ENCODE data around the gene ZNF236. TPM values are rescaled to one million over a fixed set of nuclear protein-coding genes. Genes with fewer than 3 reads are reported as not detected.

ZNF236 gene
- total and polyA plus RNA-seq, 2 donors (not counting 1 experiment from before 2014, with no cell fraction given): 8.9 to 39.5 TPM

- H3K27me3 ChIP-seq (replicated peaks in 1 of 4; ENCODE audit: control extremely low read depth in 1 of 4, control insufficient read depth in 3 of 4, insufficient read depth in 4 of 4, low read length in 3 of 4): no peaks in the 10 kb centered on the region
- Mint-ChIP-seq H3K9me3 (ENCODE audit: insufficient read depth) (no peaks in the 10 kb centered on the region), H3K4me1 (peaks cover 11% of the 10 kb centered on the region), H3K4me3 (no peak overlapping the region), H3K27me3 (no peaks in the 10 kb centered on the region), H3K27ac (no peak overlapping the region)
- TF ChIP-seq CTCF (IDR thresholded peaks at IDR 0.05) (no peak), EZH2 (IDR thresholded peaks at IDR 0.05; ENCODE audit: borderline replicate concordance, insufficient read depth, low read depth, low read length, poor library complexity, severe bottlenecking) (no peak)
- DNase-seq (no peak), ATAC-seq (ENCODE audit: low read depth) (no peak)
- H4K20me1 ChIP-seq (ENCODE audit: control insufficient read depth, insufficient read depth, low read length, poor library complexity, severe bottlenecking): no peaks in the 10 kb centered on the region
- H3K9me3 ChIP-seq (ENCODE audit: control extremely low read depth in 1 of 3, control insufficient read depth in 2 of 3, insufficient read depth in 1 of 3, low read length in 2 of 3): no peaks in the 10 kb centered on the region
- H3K4me1 ChIP-seq (ENCODE audit: control insufficient read depth in 2 of 2, insufficient read depth in 2 of 2, low read length in 2 of 2): peaks cover 3 to 6% of the 10 kb centered on the region in 2 donors
- POLR2A ChIA-PET: no interaction called here
- no peak overlapping the region for H2AFZ ChIP-seq (ENCODE audit: insufficient read depth, low read depth, low read length, poor library complexity, severe bottlenecking)
- H3K79me2 ChIP-seq (ENCODE audit: control insufficient read depth, insufficient read depth, low read length): no peaks in the 10 kb centered on the region
- WGBS (ENCODE audit: insufficient coverage): 100% methylated on average over 6 of the region's 11 CpGs
- H3K4me2 ChIP-seq (replicated peaks; ENCODE audit: low read depth, low read length, poor library complexity, severe bottlenecking): no peak overlapping the region
- CTCF ChIA-PET: no interaction called here
- H3K36me3 ChIP-seq (replicated peaks in 1 of 2; ENCODE audit: control extremely low read depth in 1 of 2, control insufficient read depth in 1 of 2, extremely low read depth in 1 of 2, insufficient read depth in 2 of 2, low read length in 1 of 2): peaks cover 8 to 55% of the 10 kb centered on the region in 2 experiments
- H3K27ac ChIP-seq (ENCODE audit: low read length in 2 of 2): no peak overlapping the region
- no peak overlapping the region for H3K9ac ChIP-seq (ENCODE audit: low read length)
- intact Hi-C loops (cut with micrococcal nuclease): no loop called here
- H3K4me3 ChIP-seq (ENCODE audit: control extremely low read depth in 1 of 5, extremely low read depth in 1 of 5, insufficient read depth in 1 of 5, low read depth in 2 of 5, low read length in 4 of 5): no peak overlapping the region
These were observed 134.3 kb downstream of the ZNF236 start for GRCh38 chr18:76956648-76957047.

DNA sequence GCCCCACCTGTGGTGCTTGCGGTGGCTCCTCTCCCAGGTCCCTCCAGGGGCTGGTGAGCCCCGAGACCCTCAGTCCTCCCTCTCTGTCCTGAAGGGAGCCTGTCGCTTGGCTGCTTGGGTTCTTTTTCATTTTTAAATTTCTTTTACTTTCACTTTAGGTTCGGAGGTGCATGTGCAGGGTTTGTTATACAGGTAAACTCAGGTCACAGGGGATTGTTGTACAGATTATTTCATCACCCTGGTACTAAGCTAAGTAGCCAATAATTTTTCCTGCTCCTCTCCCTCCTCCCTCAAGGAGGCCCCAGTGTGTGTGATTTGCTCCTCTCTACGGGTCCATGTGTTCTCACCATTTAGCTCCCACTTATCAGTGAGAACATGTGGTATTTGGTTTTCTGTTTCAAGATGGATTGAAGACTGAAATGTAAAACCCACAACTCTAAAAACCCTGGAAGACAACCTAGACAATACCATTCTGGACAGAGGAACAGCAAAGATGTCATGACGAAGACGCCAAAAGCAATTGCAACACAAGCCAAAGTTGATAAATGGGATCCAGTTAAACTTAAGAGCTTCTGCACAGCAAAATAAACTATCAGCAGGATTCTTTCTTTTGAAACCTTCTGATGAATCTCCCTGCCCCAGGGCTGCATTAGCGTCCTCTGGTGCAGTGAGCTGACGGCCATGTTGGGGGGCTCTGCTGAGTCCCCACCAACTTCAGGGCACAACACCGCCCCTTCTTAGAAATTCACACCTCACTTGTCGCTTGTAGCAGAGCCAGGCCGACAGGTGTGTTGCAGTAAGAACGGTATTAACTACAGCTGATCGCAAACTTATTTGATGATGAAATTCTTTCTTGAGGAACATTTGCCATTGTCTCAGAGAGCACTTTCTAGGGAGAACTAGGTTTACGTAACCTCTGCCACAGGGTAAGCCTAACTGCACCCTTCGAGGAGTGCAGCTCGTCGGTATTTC, 135.3 kb downstream of the ZNF236 start:
- H3K9ac ChIP-seq (ENCODE audit: low read length): no peak overlapping the region
- H3K4me1 Mint-ChIP-seq: peaks cover 21% of the 10 kb centered on the region

More for the DNA sequence above, 135.3 kb downstream of the ZNF236 start:
- Mint-ChIP-seq H3K27me3 (no peaks in the 10 kb centered on the region), H3K27ac (no peak overlapping the region), H3K4me3 (no peak overlapping the region), H3K9me3 (ENCODE audit: insufficient read depth) (no peaks in the 10 kb centered on the region)
- TF ChIP-seq CTCF (IDR thresholded peaks at IDR 0.05) (no peak), EZH2 (IDR thresholded peaks at IDR 0.05; ENCODE audit: borderline replicate concordance, insufficient read depth, low read depth, low read length, poor library complexity, severe bottlenecking) (no peak)
- Histone ChIP-seq H3K27ac (ENCODE audit: low read length in 2 of 2) (no peak overlapping the region), H3K79me2 (ENCODE audit: control insufficient read depth, insufficient read depth, low read length) (peaks cover 6% of the 10 kb centered on the region), H3K27me3 (replicated peaks in 1 of 4; ENCODE audit: control extremely low read depth in 1 of 4, control insufficient read depth in 3 of 4, insufficient read depth in 4 of 4, low read length in 3 of 4) (no peaks in the 10 kb centered on the region), H4K20me1 (ENCODE audit: control insufficient read depth, insufficient read depth, low read length, poor library complexity, severe bottlenecking) (no peaks in the 10 kb centered on the region), H3K4me1 (ENCODE audit: control insufficient read depth in 2 of 2, insufficient read depth in 2 of 2, low read length in 2 of 2) (peaks cover 13 to 16% of the 10 kb centered on the region in 2 donors), H3K9me3 (ENCODE audit: control extremely low read depth in 1 of 3, control insufficient read depth in 2 of 3, insufficient read depth in 1 of 3, low read length in 2 of 3) (no peaks in the 10 kb centered on the region), H3K4me3 (ENCODE audit: control extremely low read depth in 1 of 5, extremely low read depth in 1 of 5, insufficient read depth in 1 of 5, low read depth in 2 of 5, low read length in 4 of 5) (no peak overlapping the region), H2AFZ (ENCODE audit: insufficient read depth, low read depth, low read length, poor library complexity, severe bottlenecking) (no peak overlapping the region), H3K36me3 (replicated peaks in 1 of 2; ENCODE audit: control extremely low read depth in 1 of 2, control insufficient read depth in 1 of 2, extremely low read depth in 1 of 2, insufficient read depth in 2 of 2, low read length in 1 of 2) (peaks cover 2 to 53% of the 10 kb centered on the region in 2 experiments), H3K4me2 (replicated peaks; ENCODE audit: low read depth, low read length, poor library complexity, severe bottlenecking) (no peak overlapping the region)
- ATAC-seq (ENCODE audit: low read depth) (no peak), DNase-seq (no peak)
- WGBS (ENCODE audit: insufficient coverage): 96% methylated on average over 8 of the region's 18 CpGs
- intact Hi-C loops (cut with micrococcal nuclease): no loop called here
- POLR2A ChIA-PET: interaction anchor here (0.9 to 1.7 kb wide), 2 partner anchors 16 to 19 kb away, joined by 3 to 5 read pairs; no protein-coding TSS in a partner anchor
- CTCF ChIA-PET: interaction anchor here (15.9 kb wide), 1 partner anchor 22 kb away, joined by 287 read pairs; no protein-coding TSS in a partner anchor
